ENCODE results near the gene SCFD2. TPM values are rescaled to one million over a fixed set of nuclear protein-coding genes. Genes with fewer than 3 reads are reported as not detected.
A peak's percentile ranks its signal among the peaks of the same experiment; 100 is the strongest.

SCFD2 gene
- total RNA-seq, 4 donors from 2014 or later = 8.9 to 16.0 (median 14.8) TPM

DNA sequence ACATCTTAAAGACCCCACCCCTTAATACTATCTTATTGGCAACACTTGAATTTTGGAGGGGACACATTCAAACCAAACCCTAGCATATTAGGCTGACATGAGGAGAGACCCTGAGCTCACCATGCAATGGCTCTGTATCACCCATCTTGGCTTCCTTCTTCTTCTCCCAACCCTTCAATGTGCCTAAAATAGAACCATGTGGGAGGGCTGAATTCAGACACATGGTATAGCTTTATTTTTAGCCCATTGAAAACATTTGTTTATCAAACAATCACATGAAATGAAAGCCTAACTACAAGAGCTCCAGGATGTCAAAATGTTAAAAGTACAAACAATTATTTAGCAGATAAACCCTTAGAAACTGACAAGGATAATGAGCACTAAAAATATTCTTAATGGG lies 422.2 kb downstream of the SCFD2 start:
- intact Hi-C loops (cut with DNase I; ENCODE audit: low total_unique reads) (no loop called here), in situ Hi-C loops (cut with MboI; ENCODE audit: low sequenced_read_pairs in 4 of 4) (no loop called here)
- no peak for ATAC-seq
- H3K36me3 ChIP-seq = no peaks in the 10 kb centered on the region
- no peaks in the 10 kb centered on the region for H3K9me3 ChIP-seq
- H3K27me3 ChIP-seq = no peaks in the 10 kb centered on the region
- no peak for TF ChIP-seq POLR2A (IDR thresholded peaks at IDR 0.05)
- TF ChIP-seq, protein P1, sequence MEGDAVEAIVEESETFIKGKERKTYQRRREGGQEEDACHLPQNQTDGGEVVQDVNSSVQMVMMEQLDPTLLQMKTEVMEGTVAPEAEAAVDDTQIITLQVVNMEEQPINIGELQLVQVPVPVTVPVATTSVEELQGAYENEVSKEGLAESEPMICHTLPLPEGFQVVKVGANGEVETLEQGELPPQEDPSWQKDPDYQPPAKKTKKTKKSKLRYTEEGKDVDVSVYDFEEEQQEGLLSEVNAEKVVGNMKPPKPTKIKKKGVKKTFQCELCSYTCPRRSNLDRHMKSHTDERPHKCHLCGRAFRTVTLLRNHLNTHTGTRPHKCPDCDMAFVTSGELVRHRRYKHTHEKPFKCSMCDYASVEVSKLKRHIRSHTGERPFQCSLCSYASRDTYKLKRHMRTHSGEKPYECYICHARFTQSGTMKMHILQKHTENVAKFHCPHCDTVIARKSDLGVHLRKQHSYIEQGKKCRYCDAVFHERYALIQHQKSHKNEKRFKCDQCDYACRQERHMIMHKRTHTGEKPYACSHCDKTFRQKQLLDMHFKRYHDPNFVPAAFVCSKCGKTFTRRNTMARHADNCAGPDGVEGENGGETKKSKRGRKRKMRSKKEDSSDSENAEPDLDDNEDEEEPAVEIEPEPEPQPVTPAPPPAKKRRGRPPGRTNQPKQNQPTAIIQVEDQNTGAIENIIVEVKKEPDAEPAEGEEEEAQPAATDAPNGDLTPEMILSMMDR (IDR thresholded peaks at IDR 0.05 in 4 of 5, conservative IDR thresholded peaks at IDR 0.05 in 1 of 5) = no peak
- peaks cover 6 to 36% of the 10 kb centered on the region in 2 donors for H3K4me1 ChIP-seq
- no peak overlapping the region for H3K27ac ChIP-seq
- DNase-seq = no peak
- no peak overlapping the region for H3K4me3 ChIP-seq

DNA sequence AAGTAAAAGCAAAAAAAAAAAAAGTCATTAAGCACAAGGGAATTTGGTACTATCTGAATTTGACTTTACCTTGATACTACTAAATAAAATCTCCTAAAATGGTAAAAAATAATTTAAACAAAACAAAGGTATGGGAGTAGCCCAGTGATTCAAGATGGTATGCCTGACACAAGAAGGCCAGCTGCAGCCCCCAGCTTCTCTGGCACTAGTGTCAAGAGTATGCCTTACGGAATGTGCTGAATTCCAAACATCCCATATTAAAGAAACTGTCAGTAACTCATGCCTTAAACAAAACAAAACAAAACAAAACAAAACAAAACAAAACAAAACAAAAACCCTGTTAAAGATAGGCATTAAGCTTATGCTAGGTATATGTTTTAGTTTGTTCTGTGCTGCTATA lies 422.9 kb downstream of the SCFD2 start:
- H3K4me3 ChIP-seq = no peak overlapping the region
- ATAC-seq (no peak), DNase-seq (no peak)
- intact Hi-C loops (cut with DNase I; ENCODE audit: low total_unique reads) (no loop called here), in situ Hi-C loops (cut with MboI; ENCODE audit: low sequenced_read_pairs in 4 of 4) (no loop called here)
- TF ChIP-seq, protein P1 (IDR thresholded peaks at IDR 0.05 in 4 of 5, conservative IDR thresholded peaks at IDR 0.05 in 1 of 5) = no peak
- TF ChIP-seq POLR2A (IDR thresholded peaks at IDR 0.05) = no peak
- H3K36me3 ChIP-seq = no peaks in the 10 kb centered on the region
- no peaks in the 10 kb centered on the region for H3K27me3 ChIP-seq
- no peaks in the 10 kb centered on the region for H3K9me3 ChIP-seq
- peaks cover 6 to 36% of the 10 kb centered on the region in 2 donors for H3K4me1 ChIP-seq
- H3K27ac ChIP-seq = no peak overlapping the region

DNA sequence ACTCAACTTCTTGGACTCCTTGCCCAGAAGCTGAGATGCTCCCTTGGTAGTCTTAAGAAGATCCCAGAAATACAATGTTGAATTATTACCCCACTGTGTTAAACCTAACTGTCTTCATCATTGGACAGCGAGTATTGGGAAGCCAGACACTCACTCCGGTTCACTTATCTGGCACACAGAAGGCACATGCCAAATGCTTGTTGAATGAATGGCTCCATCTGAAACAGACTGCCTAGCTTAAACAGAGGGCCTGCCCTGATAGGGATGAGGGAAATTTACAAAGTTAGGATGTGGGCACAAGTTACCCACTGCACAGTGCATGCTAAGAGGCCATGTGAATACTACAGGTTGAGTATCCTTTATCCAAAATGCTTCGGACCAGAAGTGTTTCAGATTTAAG lies 424.4 kb downstream of the SCFD2 start:
- intact Hi-C loops (cut with DNase I; ENCODE audit: low total_unique reads) = no loop called here
- Histone ChIP-seq H3K4me1 (peaks cover 6 to 25% of the 10 kb centered on the region in 2 donors), H3K27ac (no peak overlapping the region), H3K36me3 (no peaks in the 10 kb centered on the region), H3K27me3 (no peaks in the 10 kb centered on the region), H3K9me3 (no peaks in the 10 kb centered on the region), H3K4me3 (no peak overlapping the region)
- TF ChIP-seq POLR2A (IDR thresholded peaks at IDR 0.05) = no peak
- TF ChIP-seq, protein P1 (IDR thresholded peaks at IDR 0.05 in 4 of 5, conservative IDR thresholded peaks at IDR 0.05 in 1 of 5) = no peak
- DNase-seq = no peak
- ATAC-seq = no peak
- in situ Hi-C loops (cut with MboI; ENCODE audit: low sequenced_read_pairs in 4 of 4) = no loop called here

GRCh38 chr4:52939739-52940138 lies 426.1 kb downstream of the SCFD2 start:
- in situ Hi-C loops (cut with MboI; ENCODE audit: low sequenced_read_pairs in 4 of 4) (no loop called here), intact Hi-C loops (cut with DNase I; ENCODE audit: low total_unique reads) (no loop called here)
- Histone ChIP-seq H3K27ac (no peak overlapping the region), H3K27me3 (no peaks in the 10 kb centered on the region), H3K9me3 (no peaks in the 10 kb centered on the region), H3K4me3 (no peak overlapping the region), H3K36me3 (no peaks in the 10 kb centered on the region), H3K4me1 (peaks cover 6 to 16% of the 10 kb centered on the region in 2 donors)
- ATAC-seq (no peak), DNase-seq (no peak)
- TF ChIP-seq, protein P1 (IDR thresholded peaks at IDR 0.05 in 4 of 5, conservative IDR thresholded peaks at IDR 0.05 in 1 of 5) = no peak
- no peak for TF ChIP-seq POLR2A (IDR thresholded peaks at IDR 0.05)

DNA sequence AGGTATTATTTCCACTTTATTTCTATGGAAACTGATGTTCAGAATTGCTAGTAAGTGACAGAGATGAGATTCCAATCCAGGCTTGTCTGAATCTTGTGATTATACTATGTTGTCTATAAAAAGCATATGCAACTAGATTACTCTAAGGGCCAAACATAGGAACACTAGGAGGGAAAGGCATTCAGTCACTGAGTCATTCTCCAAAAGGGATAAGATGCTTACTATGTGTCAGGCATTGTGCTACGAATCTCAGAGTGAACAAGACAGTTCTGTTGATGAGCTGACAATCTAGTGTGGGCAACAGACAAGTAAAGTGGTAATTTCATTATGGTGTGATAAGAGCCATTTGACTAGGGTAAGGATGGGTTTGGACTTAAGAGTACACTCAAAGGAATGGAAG lies 426.5 kb downstream of the SCFD2 start:
- intact Hi-C loops (cut with DNase I; ENCODE audit: low total_unique reads) (no loop called here), in situ Hi-C loops (cut with MboI; ENCODE audit: low sequenced_read_pairs in 4 of 4) (no loop called here)
- Histone ChIP-seq H3K4me3 (no peak overlapping the region), H3K36me3 (no peaks in the 10 kb centered on the region), H3K27me3 (no peaks in the 10 kb centered on the region), H3K27ac (no peak overlapping the region), H3K4me1 (peaks cover 6 to 16% of the 10 kb centered on the region in 2 donors), H3K9me3 (no peaks in the 10 kb centered on the region)
- no peak for DNase-seq
- peak; percentile 45 to 51 for ATAC-seq
- TF ChIP-seq, protein P1 (IDR thresholded peaks at IDR 0.05 in 4 of 5, conservative IDR thresholded peaks at IDR 0.05 in 1 of 5) = no peak
- no peak for TF ChIP-seq POLR2A (IDR thresholded peaks at IDR 0.05)
